ENCODE data around the gene RANBP17. TPM values are rescaled to one million over a fixed set of nuclear protein-coding genes. Genes with fewer than 3 reads are reported as not detected.

RANBP17 gene
- polyA plus RNA-seq, 1 of the 3 experiments (the other 2 are of a cell fraction), result 6.0 TPM

GRCh38 chr5:171116719-171117118 lies 254.9 kb downstream of the RANBP17 start:
- Histone ChIP-seq H3K4me2 (no peak overlapping the region), H3K79me2 (ENCODE audit: insufficient read depth) (no peaks in the 10 kb centered on the region), H3K27me3 (ENCODE audit: insufficient read depth) (no peaks in the 10 kb centered on the region), H3K9me2 (no peaks in the 10 kb centered on the region), H3F3A (replicated peaks; ENCODE audit: insufficient read depth) (no peaks in the 10 kb centered on the region), H3K4me3 (ENCODE audit: low read depth in 2 of 2, low read length in 1 of 2) (no peak overlapping the region), H3K9ac (no peak overlapping the region), H3K36me3 (replicated peaks in 1 of 2; ENCODE audit: control insufficient read depth in 1 of 2, insufficient read depth in 2 of 2, low read length in 1 of 2) (no peaks in the 10 kb centered on the region), H3K9me3 (no peaks in the 10 kb centered on the region), H3K4me1 (ENCODE audit: control insufficient read depth in 1 of 2, insufficient read depth in 2 of 2, low read depth in 1 of 2, low read length in 1 of 2) (peaks cover 0 to 3% of the 10 kb centered on the region in 2 experiments; a peak in 1 of 4 replicates), H2AFZ (ENCODE audit: low read depth) (no peak overlapping the region), H4K20me1 (ENCODE audit: insufficient read depth) (no peaks in the 10 kb centered on the region), H3K27ac (ENCODE audit: low read depth in 2 of 2, low read length in 1 of 2) (no peak overlapping the region)
- 76% methylated on average over 2 of the region's 2 CpGs for WGBS (ENCODE audit: low lambda C conversion rate)
- ChIA-PET POLR2A (no interaction called here), CTCF (no interaction called here)
- TF ChIP-seq CHD2 (IDR thresholded peaks at IDR 0.05; ENCODE audit: low read length, partially characterized antibody) (no peak), GABPA (IDR thresholded peaks at IDR 0.05; ENCODE audit: low read depth) (no peak)
- no peak for DNase-seq

GRCh38 chr5:171120986-171121622 lies 259.3 kb downstream of the RANBP17 start:
- Histone ChIP-seq H2AFZ (ENCODE audit: low read depth) (no peak overlapping the region), H3K79me2 (ENCODE audit: insufficient read depth) (no peaks in the 10 kb centered on the region), H3K9me2 (no peaks in the 10 kb centered on the region), H3K9me3 (no peaks in the 10 kb centered on the region), H3F3A (replicated peaks; ENCODE audit: insufficient read depth) (no peaks in the 10 kb centered on the region), H3K27me3 (ENCODE audit: insufficient read depth) (no peaks in the 10 kb centered on the region), H4K20me1 (ENCODE audit: insufficient read depth) (no peaks in the 10 kb centered on the region), H3K27ac (ENCODE audit: low read depth in 2 of 2, low read length in 1 of 2) (no peak overlapping the region), H3K36me3 (replicated peaks in 1 of 2; ENCODE audit: control insufficient read depth in 1 of 2, insufficient read depth in 2 of 2, low read length in 1 of 2) (no peaks in the 10 kb centered on the region), H3K4me1 (ENCODE audit: control insufficient read depth in 1 of 2, insufficient read depth in 2 of 2, low read depth in 1 of 2, low read length in 1 of 2) (peaks cover 0 to 14% of the 10 kb centered on the region in 2 experiments; a peak in 1 of 4 replicates), H3K4me2 (no peak overlapping the region), H3K9ac (no peak overlapping the region), H3K4me3 (ENCODE audit: low read depth in 2 of 2, low read length in 1 of 2) (no peak overlapping the region)
- 97% methylated on average over 4 of the region's 15 CpGs for WGBS (ENCODE audit: low lambda C conversion rate)
- TF ChIP-seq FOXJ3 (CRISPR knock-in tag; IDR thresholded peaks at IDR 0.05), result no peak
- no peak for TF ChIP-seq YY1 (IDR thresholded peaks at IDR 0.05; ENCODE audit: low read depth)
- TF ChIP-seq NFIC (IDR thresholded peaks at IDR 0.05; ENCODE audit: borderline replicate concordance), result no peak
- TF ChIP-seq EZH2phosphoT487 (IDR thresholded peaks at IDR 0.05; ENCODE audit: borderline replicate concordance, low read depth), result no peak
- TF ChIP-seq REST (IDR thresholded peaks at IDR 0.05; ENCODE audit: low read depth, low read length), result no peak
- TF ChIP-seq EP300 (IDR thresholded peaks at IDR 0.05; ENCODE audit: borderline replicate concordance in 1 of 2, low read depth in 1 of 2, low read length in 1 of 2), result no peak
- no peak for TF ChIP-seq USF2 (IDR thresholded peaks at IDR 0.05; ENCODE audit: borderline replicate concordance, low read depth, low read length)
- TF ChIP-seq TCF12 (IDR thresholded peaks at IDR 0.05), result no peak
- DNase-seq, result no peak
- ChIA-PET POLR2A (no interaction called here), CTCF (interaction anchor here (0.9 kb wide), 1 partner anchor 96 kb away, joined by 3 read pairs; no protein-coding TSS in a partner anchor)

Data from SK-N-SH (cell line).